GM19438 (cell line): Measurements from ENCODE around the gene GHRHR.

Source experiments
- ATAC-seq: cut with Tn5 transposase; IDR thresholded peaks from one replicate; pipeline ENCODE4 v1.9.1; 2021; ENCODE audit warnings: low read depth; ENCODE audit not compliant: unreplicated experiment

Gene GHRHR

GRCh38 chr7:30963842-30964241 is at the start of gene GHRHR:
Gene GHRHR, plus strand, starts transcription at chr7:30963953. Its CDS starts 116 bp downstream, at chr7:30964069.
- no peak for ATAC-seq

- ATAC-seq = no peak
Observed at GRCh38 chr7:30914596-30914995, 49.2 kb upstream of the GHRHR start.

- no peak for ATAC-seq
Observed at GRCh38 chr7:30915005-30915601, 48.6 kb upstream of the GHRHR start.

GRCh38 chr7:30915751-30916150 is 48.0 kb upstream of the GHRHR start:
- no peak for ATAC-seq

- no peak for ATAC-seq
Observed at GRCh38 chr7:30916255-30916654, 47.5 kb upstream of the GHRHR start.

GRCh38 chr7:30916767-30917166 is 47.0 kb upstream of the GHRHR start:
- no peak for ATAC-seq

- no peak for ATAC-seq
Observed at GRCh38 chr7:30917216-30917893, 46.4 kb upstream of the GHRHR start.

GRCh38 chr7:30918676-30919075 is 45.1 kb upstream of the GHRHR start:
- ATAC-seq = no peak

- ATAC-seq = no peak
Observed at GRCh38 chr7:30920021-30920583, 43.7 kb upstream of the GHRHR start.

GRCh38 chr7:30920584-30921539 is 42.9 kb upstream of the GHRHR start:
- ATAC-seq = no peak

- no peak for ATAC-seq
Observed at GRCh38 chr7:30921540-30922401, 42.0 kb upstream of the GHRHR start.

GRCh38 chr7:30922596-30922995 is 41.2 kb upstream of the GHRHR start:
- ATAC-seq = no peak

GRCh38 chr7:30923009-30923773 is 40.6 kb upstream of the GHRHR start:
- ATAC-seq = no peak

- no peak for ATAC-seq
Observed at GRCh38 chr7:30923774-30924413, 39.9 kb upstream of the GHRHR start.

- no peak for ATAC-seq
Observed at GRCh38 chr7:30924624-30925023, 39.1 kb upstream of the GHRHR start.

GRCh38 chr7:30925117-30925516 is 38.6 kb upstream of the GHRHR start:
- ATAC-seq = no peak

GRCh38 chr7:30925913-30926312 is 37.8 kb upstream of the GHRHR start:
- ATAC-seq = no peak

- no peak for ATAC-seq
Observed at GRCh38 chr7:30926313-30926712, 37.4 kb upstream of the GHRHR start.

- ATAC-seq = no peak
Observed at GRCh38 chr7:30927040-30927439, 36.7 kb upstream of the GHRHR start.
